ENCODE measurements around the gene CDCA4.

DNA sequence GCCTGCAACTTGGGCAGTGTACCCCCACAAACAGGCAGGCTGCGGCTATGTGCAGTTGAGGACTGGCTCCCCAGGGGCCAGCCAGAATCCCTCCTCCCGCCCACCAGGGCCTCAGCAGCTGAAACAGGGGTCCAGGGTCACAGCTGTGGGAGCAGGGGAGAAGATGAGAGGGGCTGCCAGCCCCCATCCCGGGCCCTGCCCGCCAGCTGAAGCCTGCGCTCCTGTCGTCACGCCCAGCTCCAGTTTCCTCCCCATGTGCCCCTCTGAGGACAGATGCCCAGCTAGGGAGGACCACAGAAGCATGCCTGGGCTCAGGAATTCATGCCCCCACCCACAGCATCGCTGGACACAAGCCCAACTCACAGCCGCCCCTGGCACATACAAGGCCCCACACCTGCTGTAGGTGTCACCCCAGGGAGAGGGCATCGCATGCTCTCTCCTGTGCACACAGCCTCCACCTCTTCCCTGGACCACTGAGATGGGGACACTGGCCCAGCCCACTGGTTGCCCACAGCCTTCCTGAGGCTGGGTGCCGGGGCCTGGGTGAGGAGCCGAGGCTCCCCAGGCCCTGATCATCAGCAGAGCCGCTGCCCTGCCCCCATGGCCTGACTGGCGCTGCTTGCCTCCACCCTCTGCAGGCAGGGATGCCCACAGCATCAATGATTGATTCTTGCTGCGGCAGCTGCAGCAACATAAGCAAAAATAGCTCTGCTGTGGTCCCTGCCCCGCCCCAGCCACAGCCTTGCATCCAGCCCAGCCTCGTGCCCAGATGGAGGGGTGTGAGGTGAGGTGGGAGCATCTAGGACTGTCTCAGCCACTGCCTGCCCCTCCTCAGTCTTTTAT is 39.0 kb downstream of the CDCA4 start:
- no peak for TF ChIP-seq POLR2AphosphoS5 (IDR thresholded peaks at IDR 0.05)
- TF ChIP-seq POLR2A (IDR thresholded peaks at IDR 0.05) = no peak
- TF ChIP-seq CTCF (IDR thresholded peaks at IDR 0.05) = no peak
